ENCODE measurements around the gene GRWD1.
A peak's percentile ranks its signal among the peaks of the same experiment; 100 is the strongest.

GRWD1 gene

DNA sequence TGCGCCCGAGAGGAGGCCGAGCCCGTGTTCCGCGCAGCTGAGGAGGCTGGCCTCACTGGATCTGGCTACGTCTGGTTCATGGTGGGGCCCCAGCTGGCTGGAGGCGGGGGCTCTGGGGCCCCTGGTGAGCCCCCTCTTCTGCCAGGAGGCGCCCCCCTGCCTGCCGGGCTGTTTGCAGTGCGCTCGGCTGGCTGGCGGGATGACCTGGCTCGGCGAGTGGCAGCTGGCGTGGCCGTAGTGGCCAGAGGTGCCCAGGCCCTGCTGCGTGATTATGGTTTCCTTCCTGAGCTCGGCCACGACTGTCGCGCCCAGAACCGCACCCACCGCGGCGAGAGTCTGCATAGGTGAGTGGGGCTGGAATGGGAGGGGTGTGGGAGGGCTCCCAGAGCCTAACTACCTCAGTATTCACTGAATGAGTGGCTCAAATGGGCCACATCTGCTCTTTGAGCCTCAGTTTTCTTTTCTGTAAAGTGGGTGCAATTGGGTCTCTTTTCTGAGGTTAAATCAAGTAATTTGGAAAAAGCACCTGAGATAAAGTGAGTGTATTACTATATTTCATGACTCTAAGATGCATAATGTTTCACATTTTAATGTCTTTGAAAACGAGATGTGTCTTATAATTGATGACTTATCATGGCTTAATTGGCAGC is 40.6 kb upstream of the GRWD1 start:
- H3K9me3 ChIP-seq (ENCODE audit: control insufficient read depth, low read length), result no peaks in the 10 kb centered on the region
- DNase-seq, result no peak
- no peak overlapping the region for H3K4me3 ChIP-seq (ENCODE audit: insufficient read depth, low read depth, low read length, poor library complexity, severe bottlenecking)
- no peaks in the 10 kb centered on the region for H3K36me3 ChIP-seq (ENCODE audit: control insufficient read depth, insufficient read depth, low read length)
- no peaks in the 10 kb centered on the region for H3K27me3 ChIP-seq (replicated peaks; ENCODE audit: control insufficient read depth, insufficient read depth, low read length, poor library complexity, severe bottlenecking)
- no peaks in the 10 kb centered on the region for H3K4me1 ChIP-seq (ENCODE audit: control insufficient read depth, insufficient read depth, low read length, poor library complexity, severe bottlenecking)
- H3K27ac ChIP-seq (ENCODE audit: insufficient read depth, low read length, poor library complexity, severe bottlenecking), result no peak overlapping the region

DNA sequence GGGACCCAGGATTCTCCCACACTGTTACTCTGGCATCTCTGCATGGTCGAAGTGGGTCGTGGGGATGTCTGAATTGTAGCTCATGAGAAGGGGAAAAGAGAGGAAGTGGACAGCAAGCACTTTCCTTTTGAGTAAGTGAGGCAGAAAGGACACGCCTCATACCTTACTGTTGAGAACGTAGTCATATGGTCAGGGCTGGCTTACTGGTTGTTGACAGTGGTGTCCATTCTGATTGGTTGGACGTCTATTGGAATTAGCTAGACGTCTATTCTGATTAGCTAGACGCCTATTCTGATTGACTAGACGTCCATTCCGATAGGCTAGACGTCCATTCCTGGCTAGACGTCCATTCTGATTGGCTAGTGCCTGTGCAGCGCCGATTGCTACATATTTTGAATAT is 39.9 kb upstream of the GRWD1 start:
- no peaks in the 10 kb centered on the region for H3K4me1 ChIP-seq (ENCODE audit: control insufficient read depth, insufficient read depth, low read length, poor library complexity, severe bottlenecking)
- H3K27me3 ChIP-seq (replicated peaks; ENCODE audit: control insufficient read depth, insufficient read depth, low read length, poor library complexity, severe bottlenecking), result no peaks in the 10 kb centered on the region
- no peak for DNase-seq
- no peaks in the 10 kb centered on the region for H3K36me3 ChIP-seq (ENCODE audit: control insufficient read depth, insufficient read depth, low read length)
- no peak overlapping the region for H3K4me3 ChIP-seq (ENCODE audit: insufficient read depth, low read depth, low read length, poor library complexity, severe bottlenecking)
- no peak overlapping the region for H3K27ac ChIP-seq (ENCODE audit: insufficient read depth, low read length, poor library complexity, severe bottlenecking)
- no peaks in the 10 kb centered on the region for H3K9me3 ChIP-seq (ENCODE audit: control insufficient read depth, low read length)

DNA sequence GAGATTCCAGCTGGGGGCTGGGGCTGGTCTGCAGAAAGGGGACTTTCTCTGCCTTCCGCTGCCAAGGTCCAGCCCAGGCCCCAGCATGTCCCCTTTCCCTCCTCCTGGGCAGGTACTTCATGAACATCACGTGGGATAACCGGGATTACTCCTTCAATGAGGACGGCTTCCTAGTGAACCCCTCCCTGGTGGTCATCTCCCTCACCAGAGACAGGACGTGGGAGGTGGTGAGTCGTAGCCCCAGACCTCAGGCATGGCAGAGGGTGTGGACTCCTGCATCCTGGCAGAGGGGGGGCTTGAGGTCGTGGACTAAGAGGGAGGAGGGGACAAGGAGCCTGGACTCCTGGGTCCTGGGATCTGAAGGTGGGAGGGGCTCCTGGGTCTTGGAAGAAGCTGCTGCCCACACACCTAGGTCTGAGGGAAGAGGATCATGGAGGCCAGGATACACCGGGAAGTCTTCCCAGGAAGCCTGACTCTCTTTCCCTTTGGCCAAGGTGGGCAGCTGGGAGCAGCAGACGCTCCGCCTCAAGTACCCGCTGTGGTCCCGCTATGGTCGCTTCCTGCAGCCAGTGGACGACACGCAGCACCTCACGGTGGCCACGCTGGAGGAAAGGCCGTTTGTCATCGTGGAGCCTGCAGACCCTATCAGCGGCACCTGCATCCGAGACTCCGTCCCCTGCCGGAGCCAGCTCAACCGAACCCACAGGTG is 31.8 kb upstream of the GRWD1 start:
- H3K27ac ChIP-seq (ENCODE audit: insufficient read depth, low read length, poor library complexity, severe bottlenecking), result no peak overlapping the region
- H3K9me3 ChIP-seq (ENCODE audit: control insufficient read depth, low read length), result no peaks in the 10 kb centered on the region
- H3K4me3 ChIP-seq (ENCODE audit: insufficient read depth, low read depth, low read length, poor library complexity, severe bottlenecking), result peak overlapping the region; percentile 43
- peaks cover 20% of the 10 kb centered on the region for H3K4me1 ChIP-seq (ENCODE audit: control insufficient read depth, insufficient read depth, low read length, poor library complexity, severe bottlenecking)
- no peak for DNase-seq
- H3K36me3 ChIP-seq (ENCODE audit: control insufficient read depth, insufficient read depth, low read length), result no peaks in the 10 kb centered on the region
- H3K27me3 ChIP-seq (replicated peaks; ENCODE audit: control insufficient read depth, insufficient read depth, low read length, poor library complexity, severe bottlenecking), result no peaks in the 10 kb centered on the region

DNA sequence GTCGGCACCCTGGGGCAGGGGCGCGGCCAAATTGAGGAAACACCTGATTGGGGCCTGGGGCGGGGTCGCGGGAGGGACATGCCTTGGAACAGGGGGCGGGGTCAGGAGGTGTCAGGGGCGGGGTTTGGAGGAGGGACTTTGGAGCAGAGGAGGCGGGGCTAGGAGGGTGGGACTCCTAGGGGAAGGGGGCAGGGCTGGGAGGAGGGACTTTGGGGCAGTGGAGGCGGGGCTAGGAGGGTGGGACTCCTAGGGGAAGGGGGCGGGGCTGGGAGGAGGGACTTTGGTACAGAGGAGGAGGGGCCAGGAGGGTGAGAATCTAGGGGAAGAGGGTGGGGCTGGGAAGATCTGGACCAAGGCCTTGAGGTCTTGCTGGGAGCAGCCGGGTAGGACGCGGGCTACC is 30.4 kb upstream of the GRWD1 start:
- peak overlapping the region; percentile 43 for H3K4me3 ChIP-seq (ENCODE audit: insufficient read depth, low read depth, low read length, poor library complexity, severe bottlenecking)
- DNase-seq, result peak; percentile 59 to 70 (median 70)
- no peaks in the 10 kb centered on the region for H3K27me3 ChIP-seq (replicated peaks; ENCODE audit: control insufficient read depth, insufficient read depth, low read length, poor library complexity, severe bottlenecking)
- H3K27ac ChIP-seq (ENCODE audit: insufficient read depth, low read length, poor library complexity, severe bottlenecking), result no peak overlapping the region
- H3K9me3 ChIP-seq (ENCODE audit: control insufficient read depth, low read length), result no peaks in the 10 kb centered on the region
- peaks cover 20% of the 10 kb centered on the region for H3K4me1 ChIP-seq (ENCODE audit: control insufficient read depth, insufficient read depth, low read length, poor library complexity, severe bottlenecking)
- no peaks in the 10 kb centered on the region for H3K36me3 ChIP-seq (ENCODE audit: control insufficient read depth, insufficient read depth, low read length)

DNA sequence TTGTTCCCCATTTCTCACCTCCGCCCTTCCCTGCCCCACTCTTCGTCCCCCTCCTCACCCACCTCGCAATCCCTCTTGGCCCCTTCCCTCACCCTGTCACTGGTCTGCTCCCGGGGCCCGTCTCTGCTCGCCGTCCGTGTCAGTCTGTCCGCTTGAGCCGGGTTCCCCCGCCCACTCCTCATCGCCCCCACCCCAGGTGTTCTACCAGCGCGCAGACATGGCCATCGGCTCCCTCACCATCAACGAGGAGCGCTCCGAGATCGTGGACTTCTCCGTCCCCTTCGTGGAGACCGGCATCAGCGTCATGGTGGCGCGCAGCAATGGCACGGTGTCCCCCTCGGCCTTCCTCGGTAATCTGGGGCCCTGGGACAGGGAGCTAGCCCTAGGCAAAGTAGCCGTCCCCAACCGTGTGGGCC is 30.0 kb upstream of the GRWD1 start:
- no peaks in the 10 kb centered on the region for H3K36me3 ChIP-seq (ENCODE audit: control insufficient read depth, insufficient read depth, low read length)
- no peak for DNase-seq
- H3K4me3 ChIP-seq (ENCODE audit: insufficient read depth, low read depth, low read length, poor library complexity, severe bottlenecking), result no peak overlapping the region

DNA sequence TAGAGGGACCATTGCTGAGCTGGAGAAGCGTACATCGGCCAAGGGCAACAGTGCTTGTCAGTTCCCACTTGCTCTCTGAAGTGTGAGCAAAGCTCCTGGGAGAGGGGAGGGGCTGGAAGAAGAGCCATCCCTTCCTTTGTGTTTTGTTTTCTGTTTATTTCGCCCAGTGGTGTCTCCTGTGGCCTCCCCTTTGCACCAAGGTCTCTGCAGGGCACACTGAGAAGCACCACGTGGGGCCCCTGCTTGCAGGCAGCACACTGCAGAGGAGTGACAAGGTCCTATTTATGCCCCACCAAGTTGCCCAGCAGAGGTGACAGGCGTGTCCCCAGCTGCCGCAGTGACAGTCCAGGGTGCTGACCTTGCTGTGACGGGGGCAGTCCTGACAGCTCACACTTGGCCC is 28.4 kb upstream of the GRWD1 start:
- Histone ChIP-seq H3K36me3 (ENCODE audit: control insufficient read depth, insufficient read depth, low read length) (no peaks in the 10 kb centered on the region), H3K4me1 (ENCODE audit: control insufficient read depth, insufficient read depth, low read length, poor library complexity, severe bottlenecking) (peaks cover 20% of the 10 kb centered on the region), H3K27me3 (replicated peaks; ENCODE audit: control insufficient read depth, insufficient read depth, low read length, poor library complexity, severe bottlenecking) (no peaks in the 10 kb centered on the region), H3K9me3 (ENCODE audit: control insufficient read depth, low read length) (no peaks in the 10 kb centered on the region), H3K4me3 (ENCODE audit: insufficient read depth, low read depth, low read length, poor library complexity, severe bottlenecking) (no peak overlapping the region), H3K27ac (ENCODE audit: insufficient read depth, low read length, poor library complexity, severe bottlenecking) (no peak overlapping the region)
- DNase-seq, result no peak

More for the DNA sequence above, 30.0 kb upstream of the GRWD1 start:
- H3K27ac ChIP-seq (ENCODE audit: insufficient read depth, low read length, poor library complexity, severe bottlenecking), result no peak overlapping the region
- peaks cover 20% of the 10 kb centered on the region for H3K4me1 ChIP-seq (ENCODE audit: control insufficient read depth, insufficient read depth, low read length, poor library complexity, severe bottlenecking)
- H3K27me3 ChIP-seq (replicated peaks; ENCODE audit: control insufficient read depth, insufficient read depth, low read length, poor library complexity, severe bottlenecking), result no peaks in the 10 kb centered on the region
- H3K9me3 ChIP-seq (ENCODE audit: control insufficient read depth, low read length), result no peaks in the 10 kb centered on the region

DNA sequence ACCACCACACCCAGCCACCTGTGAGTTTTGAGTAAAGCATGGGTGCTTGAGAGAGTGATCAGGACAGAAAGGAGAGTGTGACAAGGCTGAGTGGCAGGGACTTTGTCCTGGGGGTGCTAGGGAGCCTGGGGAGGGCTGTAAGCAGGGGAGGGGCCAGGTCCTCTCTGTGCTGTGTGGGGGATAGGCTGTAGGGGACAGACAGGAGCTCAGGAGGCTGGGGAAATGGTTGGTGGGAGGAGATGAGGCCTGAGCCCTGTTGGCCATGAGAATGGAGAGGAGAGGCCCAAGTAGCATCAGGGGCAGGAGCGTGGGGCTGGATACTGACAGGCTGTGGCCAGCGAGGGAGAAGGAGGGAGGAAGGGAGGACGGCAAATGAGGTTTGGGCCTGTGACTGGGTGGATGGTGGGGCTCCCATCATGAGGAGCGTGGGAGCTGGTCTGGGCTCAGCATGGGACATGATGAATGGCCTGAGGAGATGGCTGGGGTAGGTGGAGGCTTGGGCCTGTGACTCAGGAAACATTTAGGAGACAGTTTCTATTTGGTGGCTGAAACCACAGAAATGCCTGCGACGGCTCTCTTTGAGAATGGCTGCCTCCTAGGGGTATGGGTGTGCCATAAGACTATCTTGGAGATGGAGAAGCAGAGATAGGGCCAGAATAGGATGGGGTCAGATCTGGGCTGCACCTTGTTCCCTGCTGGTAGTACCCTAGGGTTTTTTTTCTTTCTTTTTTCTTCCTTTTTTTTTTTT is 27.3 kb upstream of the GRWD1 start:
- Histone ChIP-seq H3K9me3 (ENCODE audit: control insufficient read depth, low read length) (no peaks in the 10 kb centered on the region), H3K4me3 (ENCODE audit: insufficient read depth, low read depth, low read length, poor library complexity, severe bottlenecking) (no peak overlapping the region), H3K27ac (ENCODE audit: insufficient read depth, low read length, poor library complexity, severe bottlenecking) (no peak overlapping the region), H3K27me3 (replicated peaks; ENCODE audit: control insufficient read depth, insufficient read depth, low read length, poor library complexity, severe bottlenecking) (no peaks in the 10 kb centered on the region), H3K4me1 (ENCODE audit: control insufficient read depth, insufficient read depth, low read length, poor library complexity, severe bottlenecking) (peaks cover 20% of the 10 kb centered on the region), H3K36me3 (ENCODE audit: control insufficient read depth, insufficient read depth, low read length) (no peaks in the 10 kb centered on the region)
- DNase-seq, result no peak

DNA sequence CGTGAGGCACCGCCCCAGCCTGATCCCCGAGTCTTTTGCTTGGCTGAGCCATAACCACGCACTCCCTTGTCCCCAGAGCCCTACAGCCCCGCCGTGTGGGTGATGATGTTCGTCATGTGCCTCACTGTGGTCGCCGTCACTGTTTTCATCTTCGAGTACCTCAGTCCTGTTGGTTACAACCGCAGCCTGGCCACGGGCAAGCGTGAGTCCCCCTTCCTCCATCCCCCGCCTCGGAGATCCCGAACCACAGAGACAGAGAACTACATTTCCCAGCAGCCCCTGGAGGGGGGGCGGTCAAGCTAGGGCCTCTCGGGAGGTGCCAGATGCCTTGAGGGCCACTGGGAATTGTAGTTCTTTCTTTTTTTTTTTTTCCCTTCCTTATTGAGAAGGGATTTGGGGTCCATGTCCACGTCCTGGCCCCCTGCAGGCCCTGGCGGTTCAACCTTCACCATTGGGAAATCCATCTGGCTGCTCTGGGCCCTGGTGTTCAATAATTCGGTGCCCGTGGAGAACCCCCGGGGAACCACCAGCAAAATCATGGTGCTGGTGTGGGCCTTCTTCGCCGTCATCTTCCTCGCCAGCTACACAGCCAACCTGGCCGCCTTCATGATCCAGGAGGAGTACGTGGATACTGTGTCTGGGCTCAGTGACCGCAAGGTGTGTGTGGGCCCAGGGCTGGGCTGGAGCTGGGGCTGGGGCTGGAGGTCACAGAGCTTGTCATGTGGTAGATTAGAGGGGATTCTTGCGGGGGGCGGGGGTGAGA is 26.4 kb upstream of the GRWD1 start:
- Histone ChIP-seq H3K4me3 (ENCODE audit: insufficient read depth, low read depth, low read length, poor library complexity, severe bottlenecking) (peak overlapping the region; percentile 16), H3K27ac (ENCODE audit: insufficient read depth, low read length, poor library complexity, severe bottlenecking) (no peak overlapping the region), H3K9me3 (ENCODE audit: control insufficient read depth, low read length) (no peaks in the 10 kb centered on the region), H3K36me3 (ENCODE audit: control insufficient read depth, insufficient read depth, low read length) (no peaks in the 10 kb centered on the region), H3K4me1 (ENCODE audit: control insufficient read depth, insufficient read depth, low read length, poor library complexity, severe bottlenecking) (peaks cover 18% of the 10 kb centered on the region), H3K27me3 (replicated peaks; ENCODE audit: control insufficient read depth, insufficient read depth, low read length, poor library complexity, severe bottlenecking) (no peaks in the 10 kb centered on the region)
- peak; percentile 60 to 65 (median 62) for DNase-seq

DNA sequence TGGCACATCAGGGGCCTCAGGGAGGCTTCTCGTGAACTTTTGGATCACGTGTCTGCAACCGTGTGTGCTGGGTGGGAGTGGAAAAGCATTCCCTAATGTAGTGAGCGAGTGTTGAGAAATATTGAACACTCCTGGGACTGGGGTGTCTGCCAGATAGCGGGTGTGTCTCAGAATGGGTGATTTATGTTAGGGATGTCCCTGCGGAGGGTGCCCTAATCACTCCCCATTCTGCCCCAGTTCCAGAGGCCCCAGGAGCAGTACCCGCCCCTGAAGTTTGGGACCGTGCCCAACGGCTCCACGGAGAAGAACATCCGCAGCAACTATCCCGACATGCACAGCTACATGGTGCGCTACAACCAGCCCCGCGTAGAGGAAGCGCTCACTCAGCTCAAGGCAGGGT is 24.2 kb upstream of the GRWD1 start:
- H3K36me3 ChIP-seq (ENCODE audit: control insufficient read depth, insufficient read depth, low read length), result no peaks in the 10 kb centered on the region
- no peaks in the 10 kb centered on the region for H3K27me3 ChIP-seq (replicated peaks; ENCODE audit: control insufficient read depth, insufficient read depth, low read length, poor library complexity, severe bottlenecking)
- no peak overlapping the region for H3K27ac ChIP-seq (ENCODE audit: insufficient read depth, low read length, poor library complexity, severe bottlenecking)
- H3K9me3 ChIP-seq (ENCODE audit: control insufficient read depth, low read length), result no peaks in the 10 kb centered on the region
- DNase-seq, result no peak
- H3K4me3 ChIP-seq (ENCODE audit: insufficient read depth, low read depth, low read length, poor library complexity, severe bottlenecking), result no peak overlapping the region
- no peaks in the 10 kb centered on the region for H3K4me1 ChIP-seq (ENCODE audit: control insufficient read depth, insufficient read depth, low read length, poor library complexity, severe bottlenecking)

Data from effector memory CD4-positive, alpha-beta T cell (primary cell).